Uterus (tissue), 4 donors: ENCODE data around the gene FMO4. TPM values are rescaled to one million over a fixed set of nuclear protein-coding genes. Genes with fewer than 3 reads are reported as not detected.

ENCODE experiments used
- DNase-seq, 2 donors: peaks; one replicate each; pipeline ENCODE4 v3.0.0-alpha.2; 2019 to 2020
- H3K27ac ChIP-seq, 2 donors: fragments of 200-600 bp; sonication (generic); 1 replicate in 1 of 2; 2 replicates in 1 of 2; pipeline ENCODE4 v1.5.1; 2016 to 2018
- H3K27me3 ChIP-seq, 2 donors: fragments of 200-600 bp; sonication (generic); one replicate each; pipeline ENCODE4 v1.5.1; 2018 to 2019; ENCODE audit warnings: control low read depth in 1 of 2
- H3K36me3 ChIP-seq, 2 donors: fragments of 200-600 bp; sonication (generic); one replicate each; pipeline ENCODE4 v1.5.1; 2019; ENCODE audit warnings: control low read depth in 1 of 2
- H3K4me1 ChIP-seq, 2 donors: fragments of 200-600 bp; sonication (generic); one replicate each; pipeline ENCODE4 v1.5.1; 2018 to 2019; ENCODE audit warnings: control low read depth in 1 of 2
- H3K4me3 ChIP-seq, 2 donors: fragments of 200-600 bp; sonication (generic); 1 replicate in 1 of 2; 2 replicates in 1 of 2; pipeline ENCODE4 v1.5.1; 2018 to 2019; ENCODE audit warnings: mild to moderate bottlenecking in 1 of 2
- H3K9me3 ChIP-seq, 2 donors: fragments of 200-600 bp; sonication (generic); one replicate each; pipeline ENCODE4 v1.5.1; 2019; ENCODE audit warnings: control low read depth in 1 of 2
- POLR2A ChIP-seq, 2 donors: fragments of 450-650 bp; IDR thresholded peaks; one replicate each; pipeline ENCODE4 v1.6.1; 2016; ENCODE audit warnings: antibody characterized with exemption in 2 of 2, mild to moderate bottlenecking in 1 of 2, moderate library complexity in 1 of 2
- intact Hi-C: fragments of 100-400 bp; cut with DNase I; formaldehyde crosslinking; loops from one replicate; pipeline ENCODE4 v1.15.1; 2023; ENCODE audit warnings: low total_unique reads
- total RNA-seq, 4 donors: library from RNA; depleted of rRNA in 3 of 4; stranded (reverse); fragments of >200 nt in 3 of 4; gene quantifications; one replicate each; pipeline versions ENCODE4 v1.1.0 to v1.2.4, GENCODE V29; 2014 to 2023
- TF ChIP-seq, protein P1 (sequence below), 4 experiments: fragments of 200-600 bp in 2 of 4; fragments of 450-650 bp in 2 of 4; sonication (generic) in 2 of 4; IDR thresholded peaks; one replicate each; pipeline ENCODE4 v1.5.1; 2016 to 2019; ENCODE audit warnings: antibody characterized with exemption in 4 of 4, mild to moderate bottlenecking in 2 of 4, moderate library complexity in 1 of 4
- donor health status: DM: yes; HTN: yes; CAD: no.

FMO4 gene
- total RNA-seq, 4 donors from 2014 or later, result 1.8 to 10.7 (median 4.0) TPM; not detected in 1

GRCh38 chr1:171277534-171277933 is 36.4 kb upstream of the FMO4 start:
- Histone ChIP-seq H3K9me3 (no peaks in the 10 kb centered on the region), H3K4me3 (no peak overlapping the region), H3K36me3 (no peaks in the 10 kb centered on the region), H3K4me1 (no peaks in the 10 kb centered on the region), H3K27ac (no peak overlapping the region), H3K27me3 (no peaks in the 10 kb centered on the region)
- no peak for DNase-seq
- intact Hi-C loops, result no loop called here
- TF ChIP-seq POLR2A (IDR thresholded peaks at IDR 0.05), result no peak
- TF ChIP-seq, protein P1, sequence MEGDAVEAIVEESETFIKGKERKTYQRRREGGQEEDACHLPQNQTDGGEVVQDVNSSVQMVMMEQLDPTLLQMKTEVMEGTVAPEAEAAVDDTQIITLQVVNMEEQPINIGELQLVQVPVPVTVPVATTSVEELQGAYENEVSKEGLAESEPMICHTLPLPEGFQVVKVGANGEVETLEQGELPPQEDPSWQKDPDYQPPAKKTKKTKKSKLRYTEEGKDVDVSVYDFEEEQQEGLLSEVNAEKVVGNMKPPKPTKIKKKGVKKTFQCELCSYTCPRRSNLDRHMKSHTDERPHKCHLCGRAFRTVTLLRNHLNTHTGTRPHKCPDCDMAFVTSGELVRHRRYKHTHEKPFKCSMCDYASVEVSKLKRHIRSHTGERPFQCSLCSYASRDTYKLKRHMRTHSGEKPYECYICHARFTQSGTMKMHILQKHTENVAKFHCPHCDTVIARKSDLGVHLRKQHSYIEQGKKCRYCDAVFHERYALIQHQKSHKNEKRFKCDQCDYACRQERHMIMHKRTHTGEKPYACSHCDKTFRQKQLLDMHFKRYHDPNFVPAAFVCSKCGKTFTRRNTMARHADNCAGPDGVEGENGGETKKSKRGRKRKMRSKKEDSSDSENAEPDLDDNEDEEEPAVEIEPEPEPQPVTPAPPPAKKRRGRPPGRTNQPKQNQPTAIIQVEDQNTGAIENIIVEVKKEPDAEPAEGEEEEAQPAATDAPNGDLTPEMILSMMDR (IDR thresholded peaks at IDR 0.05), result no peak

GRCh38 chr1:171279234-171279633 is 34.7 kb upstream of the FMO4 start:
- no peaks in the 10 kb centered on the region for H3K4me1 ChIP-seq
- no peak for DNase-seq
- intact Hi-C loops, result no loop called here
- H3K9me3 ChIP-seq, result no peaks in the 10 kb centered on the region
- TF ChIP-seq, protein P1 (IDR thresholded peaks at IDR 0.05), result no peak
- no peak for TF ChIP-seq POLR2A (IDR thresholded peaks at IDR 0.05)
- no peak overlapping the region for H3K4me3 ChIP-seq
- H3K27ac ChIP-seq, result no peak overlapping the region
- no peaks in the 10 kb centered on the region for H3K36me3 ChIP-seq
- no peaks in the 10 kb centered on the region for H3K27me3 ChIP-seq

DNA sequence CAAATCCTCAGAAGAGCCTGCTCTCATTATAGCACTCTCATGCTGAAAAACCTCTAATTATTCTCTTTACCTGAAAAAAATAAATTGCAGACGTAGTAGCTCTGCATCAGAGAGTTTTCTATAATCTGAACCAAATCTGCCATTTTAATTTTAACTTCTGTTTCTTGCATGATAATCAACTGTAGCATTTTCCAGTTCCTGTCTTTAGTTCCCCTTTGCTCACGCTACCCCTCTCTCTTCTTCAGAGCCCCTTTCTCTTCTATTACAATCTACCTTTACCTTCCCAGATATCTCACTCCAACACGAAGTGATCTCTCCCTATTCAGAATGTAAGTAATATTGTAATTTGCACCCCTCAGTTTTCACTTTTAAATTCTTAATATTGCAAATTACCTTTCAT is 34.3 kb upstream of the FMO4 start:
- H3K4me3 ChIP-seq, result no peak overlapping the region
- intact Hi-C loops, result no loop called here
- H3K9me3 ChIP-seq, result no peaks in the 10 kb centered on the region
- no peak for DNase-seq
- H3K36me3 ChIP-seq, result no peaks in the 10 kb centered on the region
- TF ChIP-seq POLR2A (IDR thresholded peaks at IDR 0.05), result no peak
- TF ChIP-seq, protein P1 (IDR thresholded peaks at IDR 0.05), result no peak
- H3K27me3 ChIP-seq, result no peaks in the 10 kb centered on the region
- H3K4me1 ChIP-seq, result no peaks in the 10 kb centered on the region
- no peak overlapping the region for H3K27ac ChIP-seq

DNA sequence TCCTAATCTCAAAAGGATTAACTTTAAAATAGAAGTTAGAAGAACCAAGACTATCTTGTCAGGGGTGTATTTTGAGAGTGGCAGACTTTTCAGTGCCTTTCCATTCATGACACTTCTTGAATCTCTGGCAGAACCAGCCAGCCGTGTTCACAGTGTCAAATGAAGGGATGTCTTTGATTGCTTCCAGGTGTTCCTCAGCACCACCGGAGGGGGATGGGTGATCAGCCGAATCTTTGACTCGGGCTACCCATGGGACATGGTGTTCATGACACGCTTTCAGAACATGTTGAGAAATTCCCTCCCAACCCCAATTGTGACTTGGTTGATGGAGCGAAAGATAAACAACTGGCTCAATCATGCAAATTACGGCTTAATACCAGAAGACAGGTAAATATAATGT is 33.4 kb upstream of the FMO4 start:
- no peak for DNase-seq
- Histone ChIP-seq H3K4me3 (no peak overlapping the region), H3K9me3 (no peaks in the 10 kb centered on the region), H3K27ac (no peak overlapping the region), H3K4me1 (no peaks in the 10 kb centered on the region), H3K36me3 (no peaks in the 10 kb centered on the region), H3K27me3 (no peaks in the 10 kb centered on the region)
- intact Hi-C loops, result no loop called here
- TF ChIP-seq, protein P1 (IDR thresholded peaks at IDR 0.05), result no peak

- TF ChIP-seq POLR2A (IDR thresholded peaks at IDR 0.05), result no peak
- TF ChIP-seq, protein P1 (IDR thresholded peaks at IDR 0.05), result no peak
- intact Hi-C loops, result no loop called here
- H3K27ac ChIP-seq, result no peak overlapping the region
- no peaks in the 10 kb centered on the region for H3K27me3 ChIP-seq
- no peaks in the 10 kb centered on the region for H3K4me1 ChIP-seq
- no peaks in the 10 kb centered on the region for H3K9me3 ChIP-seq
- H3K36me3 ChIP-seq, result no peaks in the 10 kb centered on the region
- no peak overlapping the region for H3K4me3 ChIP-seq
- DNase-seq, result no peak
Observed at GRCh38 chr1:171286032-171286705, 27.8 kb upstream of the FMO4 start.
